K562 (cell line): ENCODE results near the gene FAR2. TPM values are rescaled to one million over a fixed set of nuclear protein-coding genes. Genes with fewer than 3 reads are reported as not detected.

Experiments
- ATAC-seq: fragments of 200-7000 bp; cut with Tn5 transposase; 3 replicates; pipeline ENCODE4 v1.9.1; 2020; ENCODE audit warnings: moderate library complexity
- BruUV-seq: library from RNA; stranded (reverse); fragments of 400-500 nt; replicated peaks from 2 replicates; lab custom pipeline; 2021; lab: Mats Ljungman, UMichigan
- CTCF ChIA-PET: fragments of 300-600 bp; formaldehyde crosslinking; extraction: SDS; loops from one replicate; lab custom pipeline; 2021; ENCODE audit warnings: low intra/inter-chr PET ratio; lab: Yijun Ruan, JAX
- POLR2A ChIA-PET: fragments of 300-600, 350-650 bp; sonication (Branson Sonifier 250); formaldehyde crosslinking; extraction: SDS; loops from one replicate; lab custom pipeline; 2021; ENCODE audit warnings: antibody characterized with exemption, inconsistent platforms; lab: Yijun Ruan, JAX
- DNase-seq, 4 experiments: peaks; one replicate each; pipeline versions ENCODE4 v3.0.0 to v3.0.0-alpha.2; 2011 to 2018; ENCODE audit warnings: low spot score in 3 of 4, mixed read lengths in 3 of 4; ENCODE audit errors: extremely low read depth in 1 of 4
- FAIRE-seq: peaks from 2 replicates; lab custom pipeline; 2011; peaks lifted over from hg19 to GRCh38; lab: Jason Lieb, UNC
- H2AFZ ChIP-seq: 2 replicates; pipeline ENCODE4 v1.6.0; 2011; ENCODE audit warnings: low read depth, low read length, control low read depth, inconsistent platforms
- H3K27ac ChIP-seq: fragments of 200-600 bp; 3 replicates; pipeline ENCODE4 v1.8.0; 2011; ENCODE audit warnings: low read depth, mild to moderate bottlenecking, control low read depth, inconsistent platforms, low read length, moderate library complexity, mixed read lengths; ENCODE audit errors: extremely low read depth
- H3K27me3 ChIP-seq, 2 experiments: fragments of 300-600 bp in 1 of 2; 2 replicates in 1 of 2; 3 replicates in 1 of 2; pipeline versions ENCODE4 v1.6.0 to v1.8.0; 2011; ENCODE audit warnings: inconsistent platforms in 2 of 2, low read length in 2 of 2, mild to moderate bottlenecking in 1 of 2, mixed read lengths in 1 of 2, moderate library complexity in 1 of 2; ENCODE audit not compliant: control insufficient read depth in 2 of 2, insufficient read depth in 2 of 2
- H3K36me3 ChIP-seq: fragments of 300-600 bp; 3 replicates; pipeline ENCODE4 v1.8.0; 2011; ENCODE audit warnings: mild to moderate bottlenecking, low read length, inconsistent platforms; ENCODE audit not compliant: control insufficient read depth, insufficient read depth
- H3K4me1 ChIP-seq, 2 experiments: fragments of 200-600 bp in 1 of 2; replicated peaks in 1 of 2; 2 replicates in 1 of 2; 3 replicates in 1 of 2; pipeline versions ENCODE4 v1.5.1 to v1.8.0; 2011; ENCODE audit warnings: inconsistent platforms in 2 of 2, low read length in 2 of 2, mild to moderate bottlenecking in 1 of 2, mixed read lengths in 1 of 2, moderate library complexity in 1 of 2; ENCODE audit not compliant: control insufficient read depth in 2 of 2, insufficient read depth in 2 of 2
- H3K4me2 ChIP-seq: 2 replicates; pipeline ENCODE4 v1.6.1; 2011; ENCODE audit warnings: low read length, control low read depth, inconsistent platforms, mixed read lengths; ENCODE audit not compliant: insufficient read depth
- H3K4me3 ChIP-seq: fragments of 200-600 bp; sonication (generic), shearing (Covaris generic); 2 replicates; pipeline ENCODE4 v1.5.1; 2016; ENCODE audit warnings: control low read depth, inconsistent platforms
- H3K79me2 ChIP-seq: fragments of 200-600 bp; 3 replicates; pipeline ENCODE4 v1.8.0; 2011; ENCODE audit warnings: low read length, inconsistent platforms; ENCODE audit not compliant: control insufficient read depth, insufficient read depth
- H3K9ac ChIP-seq, 2 experiments: 2 replicates each; pipeline versions ENCODE4 v1.6.0 to v1.6.1; 2011; ENCODE audit warnings: low read depth in 2 of 2, low read length in 2 of 2, control low read depth in 1 of 2, inconsistent platforms in 1 of 2, mild to moderate bottlenecking in 1 of 2, mixed read lengths in 1 of 2; ENCODE audit not compliant: insufficient read depth in 1 of 2
- H3K9me1 ChIP-seq: one replicate; pipeline ENCODE4 v1.6.0; 2011; ENCODE audit warnings: inconsistent platforms, mild to moderate bottlenecking, low read length, moderate library complexity; ENCODE audit not compliant: control insufficient read depth, insufficient read depth
- H3K9me3 ChIP-seq: replicated peaks from 2 replicates; pipeline ENCODE4 v1.5.1; 2011; ENCODE audit warnings: low read depth, low read length, inconsistent platforms; ENCODE audit not compliant: control insufficient read depth, insufficient read depth
- H4K20me1 ChIP-seq: replicated peaks from 2 replicates; pipeline ENCODE4 v1.6.1; 2011; ENCODE audit warnings: low read length, inconsistent platforms, mixed read lengths; ENCODE audit not compliant: control insufficient read depth, insufficient read depth
- ATF3 ChIP-seq, 2 experiments: fragments of 450-650 bp in 1 of 2; sonication (generic) in 1 of 2; formaldehyde crosslinking in 1 of 2; IDR thresholded peaks in 1 of 2; conservative IDR thresholded peaks in 1 of 2; 2 replicates each; pipeline versions ENCODE4 v1.6.1 to v1.8.1; 2016 to 2023; ENCODE audit warnings: mild to moderate bottlenecking in 2 of 2, moderate library complexity in 2 of 2, inconsistent platforms in 1 of 2, missing genetic modification reagents in 1 of 2
- ATF7 ChIP-seq: fragments of 450-650 bp; IDR thresholded peaks from 2 replicates; pipeline ENCODE4 v1.7.1; 2014; ENCODE audit warnings: mild to moderate bottlenecking, moderate library complexity
- CEBPB ChIP-seq: fragments of 450-650 bp; IDR thresholded peaks from 2 replicates; pipeline ENCODE4 v1.6.1; 2016; ENCODE audit warnings: missing genetic modification characterization, missing compliant biosample characterization
- CEBPG ChIP-seq, 3 experiments: fragments of 200-800 bp in 1 of 3; sonication (Bioruptor generic) in 1 of 3; sonication (generic) in 1 of 3; formaldehyde crosslinking in 1 of 3; IDR thresholded peaks in 2 of 3; conservative IDR thresholded peaks in 1 of 3; 2 replicates each; pipeline versions ENCODE4 v1.6.1 to v1.8.0; 2016 to 2022; ENCODE audit warnings: missing compliant biosample characterization in 2 of 3, missing genetic modification characterization in 2 of 3, mild to moderate bottlenecking in 1 of 3, missing genetic modification reagents in 1 of 3
- ZNF57 ChIP-seq: fragments of 450-650 bp; formaldehyde crosslinking; IDR thresholded peaks from 2 replicates; pipeline ENCODE4 v1.4.0; 2020; ENCODE audit warnings: mild to moderate bottlenecking, moderate library complexity
- WGBS: fragments of 100-300 bp; shearing (Covaris generic); methylation state at CpG from one replicate; pipeline ENCODE4 v1.1.6; 2016; ENCODE audit warnings: low coverage, mixed read lengths; ENCODE audit not compliant: insufficient coverage; ENCODE audit errors: missing lambda C conversion rate; 5-methylcytosine and 5-hydroxymethylcytosine counted together
- in situ Hi-C: fragments of 300-500 bp; cut with MboI; formaldehyde crosslinking; loops from 4 replicates; pipeline ENCODE4 v1.15.0; 2018; ENCODE audit warnings: inconsistent platforms, mixed read lengths
- intact Hi-C: fragments of 100-400 bp; cut with micrococcal nuclease; formaldehyde crosslinking; loops from 2 replicates; pipeline ENCODE4 v1.14.2; 2022
- polyA plus RNA-seq, 8 experiments: library from polyadenylated mRNA; depleted of rRNA in 4 of 8; stranded (reverse) in 5 of 8; unstranded in 3 of 8; fragments of >200 nt; fragmentation: Nextera tagmentation in 2 of 8; fragmentation: Illumina TruSeq in 1 of 8; extraction: Ambion mirVana in 2 of 8; extraction: Trizol in 1 of 8; gene quantifications; 2 replicates each; pipeline versions ENCODE4 v1.2.1 to v1.2.3, GENCODE V29; 2011 to 2014; ENCODE audit warnings: inconsistent platforms in 1 of 8, missing spikeins in 1 of 8
- total RNA-seq, 7 experiments: library from RNA; depleted of rRNA in 6 of 7; stranded (reverse); fragments of >200 nt in 6 of 7; fragmentation: Illumina TruSeq in 2 of 7; extraction: Trizol in 2 of 7; gene quantifications; 2 replicates each; pipeline versions ENCODE4 v1.2.1 to v1.2.3, GENCODE V29; 2011 to 2021; ENCODE audit warnings: low replicate concordance in 1 of 7

FAR2 gene
- total and polyA plus RNA-seq, 9 of the 15 experiments (the other 6 are each of a cell fraction or from before 2014, with no cell fraction given): 5.0 to 13.4 (median 8.5) TPM

GRCh38 chr12:29337325-29337724, 188.2 kb downstream of the FAR2 start:
- no peak for FAIRE-seq
- Histone ChIP-seq H3K36me3 (peaks cover 26% of the 10 kb centered on the region), H4K20me1 (no peaks in the 10 kb centered on the region), H3K9me1 (no peaks in the 10 kb centered on the region), H3K9me3 (no peaks in the 10 kb centered on the region), H3K27me3 (no peaks in the 10 kb centered on the region), H2AFZ (no peak overlapping the region)
- WGBS: 100% methylated on average over 1 of the region's 1 CpG
- DNase-seq: no peak
- no TSS peak for BruUV-seq
- CTCF ChIA-PET: no interaction called here
- in situ Hi-C loops: no loop called here
- no peak for TF ChIP-seq ATF7
- TF ChIP-seq ATF3 (IDR thresholded peaks at IDR 0.05): peak; percentile 77
- TF ChIP-seq ATF3 (CRISPR knock-in tag; conservative IDR thresholded peaks at IDR 0.05): no peak
- no peak for TF ChIP-seq ZNF57
- TF ChIP-seq CEBPG (CRISPR knock-in tag; IDR thresholded peaks at IDR 0.05): no peak
- TF ChIP-seq CEBPG (tag; conservative IDR thresholded peaks at IDR 0.05 in 1 of 2, IDR thresholded peaks at IDR 0.05 in 1 of 2): peak; percentile 58 to 89
- TF ChIP-seq CEBPB (tag): peak; percentile 78
- TF ChIP-seq, all 486 proteins: peak for 3
- H3K27ac ChIP-seq: no peak overlapping the region
- no peak overlapping the region for H3K4me3 ChIP-seq
- H3K79me2 ChIP-seq: no peaks in the 10 kb centered on the region
- intact Hi-C loops: no loop called here
- H3K4me1 ChIP-seq: no peaks in the 10 kb centered on the region
- no peak for ATAC-seq
- POLR2A ChIA-PET: interaction anchor here (0.6 to 1.8 kb wide), 3 partner anchors 10 to 814 kb away, joined by 3 to 6 read pairs (median 3); no protein-coding TSS in a partner anchor
- no peak overlapping the region for H3K4me2 ChIP-seq
- no peak overlapping the region for H3K9ac ChIP-seq
